ENCODE measurements around the gene TRAF2. TPM values are rescaled to one million over a fixed set of nuclear protein-coding genes. Genes with fewer than 3 reads are reported as not detected.

Gene TRAF2
- total RNA-seq, 4 donors from 2014 or later: 8.6 to 16.1 (median 10.5) TPM

- H3K27ac ChIP-seq: no peak overlapping the region
- no peaks in the 10 kb centered on the region for H3K9me3 ChIP-seq
- no peaks in the 10 kb centered on the region for H3K27me3 ChIP-seq
- no peaks in the 10 kb centered on the region for H3K36me3 ChIP-seq
- DNase-seq (ENCODE audit: low spot score in 2 of 2): no peak
- H3K4me3 ChIP-seq: no peak overlapping the region
- TF ChIP-seq POLR2AphosphoS5 (IDR thresholded peaks at IDR 0.05) (no peak), POLR2A (IDR thresholded peaks at IDR 0.05) (no peak), EP300 (IDR thresholded peaks at IDR 0.05) (no peak)
- TF ChIP-seq, protein P1, sequence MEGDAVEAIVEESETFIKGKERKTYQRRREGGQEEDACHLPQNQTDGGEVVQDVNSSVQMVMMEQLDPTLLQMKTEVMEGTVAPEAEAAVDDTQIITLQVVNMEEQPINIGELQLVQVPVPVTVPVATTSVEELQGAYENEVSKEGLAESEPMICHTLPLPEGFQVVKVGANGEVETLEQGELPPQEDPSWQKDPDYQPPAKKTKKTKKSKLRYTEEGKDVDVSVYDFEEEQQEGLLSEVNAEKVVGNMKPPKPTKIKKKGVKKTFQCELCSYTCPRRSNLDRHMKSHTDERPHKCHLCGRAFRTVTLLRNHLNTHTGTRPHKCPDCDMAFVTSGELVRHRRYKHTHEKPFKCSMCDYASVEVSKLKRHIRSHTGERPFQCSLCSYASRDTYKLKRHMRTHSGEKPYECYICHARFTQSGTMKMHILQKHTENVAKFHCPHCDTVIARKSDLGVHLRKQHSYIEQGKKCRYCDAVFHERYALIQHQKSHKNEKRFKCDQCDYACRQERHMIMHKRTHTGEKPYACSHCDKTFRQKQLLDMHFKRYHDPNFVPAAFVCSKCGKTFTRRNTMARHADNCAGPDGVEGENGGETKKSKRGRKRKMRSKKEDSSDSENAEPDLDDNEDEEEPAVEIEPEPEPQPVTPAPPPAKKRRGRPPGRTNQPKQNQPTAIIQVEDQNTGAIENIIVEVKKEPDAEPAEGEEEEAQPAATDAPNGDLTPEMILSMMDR (IDR thresholded peaks at IDR 0.05): no peak
- 93% methylated on average over 24 of the region's 28 CpGs for WGBS
- H3K4me1 ChIP-seq: peaks cover 27% of the 10 kb centered on the region
Observed at GRCh38 chr9:136958898-136959850, 72.9 kb downstream of the TRAF2 start.

DNA sequence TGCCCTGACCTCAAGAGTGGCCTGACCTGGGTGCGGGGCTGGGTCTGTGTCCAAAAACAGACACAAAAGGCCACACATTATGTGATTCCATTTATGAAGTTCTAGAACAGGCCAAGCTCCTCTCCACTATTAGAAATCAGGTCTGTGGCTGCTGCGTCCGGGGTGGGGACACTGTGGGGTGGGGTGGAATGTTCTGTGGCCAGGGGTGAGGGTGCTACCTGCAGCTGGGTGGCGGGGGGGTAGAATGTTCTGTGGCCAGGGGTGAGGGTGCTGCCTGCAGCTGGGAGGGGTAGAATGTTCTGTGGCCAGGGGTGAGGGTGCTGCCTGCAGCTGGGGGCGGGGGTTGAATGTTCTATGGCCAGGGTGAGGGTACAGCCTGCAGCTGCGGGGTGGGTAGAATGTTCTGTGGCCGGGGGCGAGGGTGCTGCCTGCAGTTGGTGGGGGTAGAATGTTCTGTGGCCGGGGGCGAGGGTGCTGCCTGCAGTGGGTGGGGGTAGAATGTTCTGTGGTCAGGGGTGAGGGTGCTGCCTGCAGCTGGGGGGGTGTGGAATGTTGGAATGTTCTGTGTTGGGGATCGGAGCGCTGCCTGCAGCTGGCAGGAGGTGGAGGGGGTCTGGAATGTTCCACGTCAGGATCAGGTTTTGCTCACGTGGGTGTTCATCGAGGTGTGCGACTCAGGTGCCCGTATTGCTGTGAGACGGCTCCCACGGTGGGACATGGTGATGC, 74.1 kb downstream of the TRAF2 start:
- peaks cover 35% of the 10 kb centered on the region for H3K4me1 ChIP-seq
- H3K9me3 ChIP-seq: no peaks in the 10 kb centered on the region
- H3K27ac ChIP-seq: no peak overlapping the region
- DNase-seq (ENCODE audit: low spot score in 2 of 2): no peak
- 79% methylated on average over 13 of the region's 19 CpGs for WGBS
- no peaks in the 10 kb centered on the region for H3K27me3 ChIP-seq
- TF ChIP-seq POLR2AphosphoS5 (IDR thresholded peaks at IDR 0.05) (no peak), POLR2A (IDR thresholded peaks at IDR 0.05) (no peak), EP300 (IDR thresholded peaks at IDR 0.05) (no peak)
- TF ChIP-seq, protein P1 (IDR thresholded peaks at IDR 0.05): no peak
- no peaks in the 10 kb centered on the region for H3K36me3 ChIP-seq
- H3K4me3 ChIP-seq: no peak overlapping the region

DNA sequence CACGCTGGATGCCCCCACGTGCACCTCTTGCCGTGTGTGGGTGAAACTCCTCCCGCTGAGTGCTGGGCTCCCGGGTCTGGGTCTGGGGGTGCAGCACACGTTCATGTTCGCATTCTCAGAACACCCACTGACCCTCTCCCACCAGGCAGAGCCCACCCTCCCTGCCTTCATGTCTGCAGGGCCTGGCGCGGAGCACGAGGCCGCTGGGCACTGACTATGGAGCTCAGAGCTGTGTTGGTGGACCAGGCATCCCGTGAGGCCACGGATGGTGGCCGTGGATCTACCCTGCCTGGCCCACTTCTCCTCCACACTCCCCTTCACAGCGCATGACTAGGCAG, 74.6 kb downstream of the TRAF2 start:
- H3K27me3 ChIP-seq: no peaks in the 10 kb centered on the region
- H3K36me3 ChIP-seq: no peaks in the 10 kb centered on the region
- no peak overlapping the region for H3K27ac ChIP-seq
- H3K9me3 ChIP-seq: no peaks in the 10 kb centered on the region
- TF ChIP-seq POLR2AphosphoS5 (IDR thresholded peaks at IDR 0.05): no peak
- peaks cover 38% of the 10 kb centered on the region for H3K4me1 ChIP-seq
- no peak overlapping the region for H3K4me3 ChIP-seq
- 70% methylated on average over 8 of the region's 15 CpGs for WGBS
- DNase-seq (ENCODE audit: low spot score in 2 of 2): no peak

DNA sequence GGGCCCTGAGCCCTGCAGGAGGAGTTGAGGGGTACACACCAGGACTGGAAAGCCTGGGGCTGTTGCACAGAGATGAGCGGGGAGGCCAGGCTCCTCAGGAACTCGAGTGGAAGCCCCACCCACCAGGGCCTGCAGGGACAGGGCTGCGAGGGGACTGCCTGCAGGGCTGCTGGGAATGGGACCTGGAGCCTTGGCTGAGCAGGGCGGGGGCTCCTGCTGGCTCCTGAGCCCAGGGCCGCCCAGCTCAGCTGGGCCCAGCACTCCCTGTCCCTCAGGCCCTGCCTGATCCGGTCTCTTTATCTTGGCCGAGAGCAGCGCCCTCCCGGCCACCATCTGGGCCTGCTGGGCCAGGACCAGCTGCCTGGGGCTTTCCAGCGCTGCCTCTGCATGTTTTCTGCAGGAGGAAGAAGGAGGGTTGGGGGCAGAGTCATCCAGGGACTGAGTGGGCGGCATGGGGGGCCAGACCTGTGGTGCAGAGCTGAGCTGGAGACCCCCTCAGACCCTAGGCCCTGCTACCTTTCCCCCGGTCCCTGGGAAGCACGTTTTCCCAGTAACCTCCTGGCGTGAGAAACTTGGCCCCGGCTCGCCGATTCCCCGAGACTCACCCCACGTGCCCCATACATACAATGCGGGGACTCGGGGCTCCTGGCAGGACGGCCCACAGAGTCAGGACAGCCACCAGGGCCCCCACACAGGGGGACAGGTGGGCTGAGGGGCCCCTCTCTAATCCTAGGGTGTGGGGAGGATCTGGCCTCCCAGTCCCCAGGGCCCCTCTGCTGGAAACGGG, 75.2 kb downstream of the TRAF2 start:
- H3K27me3 ChIP-seq: no peaks in the 10 kb centered on the region
- no peak overlapping the region for H3K27ac ChIP-seq
- TF ChIP-seq, protein P1 (IDR thresholded peaks at IDR 0.05): no peak
- TF ChIP-seq POLR2AphosphoS5 (IDR thresholded peaks at IDR 0.05) (no peak), POLR2A (IDR thresholded peaks at IDR 0.05) (no peak), EP300 (IDR thresholded peaks at IDR 0.05) (no peak)
- no peaks in the 10 kb centered on the region for H3K9me3 ChIP-seq
- DNase-seq (ENCODE audit: low spot score in 2 of 2): no peak
- no peak overlapping the region for H3K4me3 ChIP-seq
- WGBS: 42% methylated on average over 12 of the region's 23 CpGs
- H3K4me1 ChIP-seq: peaks cover 41% of the 10 kb centered on the region
- no peaks in the 10 kb centered on the region for H3K36me3 ChIP-seq

DNA sequence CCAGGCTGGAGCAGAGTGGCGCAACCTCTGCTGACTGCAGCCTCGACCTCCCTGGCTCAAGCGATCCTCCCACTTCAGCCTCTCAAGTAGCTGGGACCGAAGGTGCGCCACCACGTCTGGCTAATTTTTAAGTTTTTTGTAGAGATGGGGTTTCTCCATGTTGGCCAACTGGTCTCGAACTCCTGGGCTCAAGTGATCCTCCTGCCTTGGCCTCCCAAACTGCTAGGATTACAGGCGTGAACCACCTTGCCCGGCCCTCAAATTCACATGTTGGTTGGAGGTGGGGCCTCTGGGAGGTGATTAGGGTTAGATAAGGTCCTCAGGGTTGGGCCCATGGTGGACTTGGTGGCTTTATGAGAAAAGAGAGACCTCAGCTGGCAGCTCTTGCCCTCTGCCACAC, 75.8 kb downstream of the TRAF2 start:
- TF ChIP-seq, protein P1 (IDR thresholded peaks at IDR 0.05): no peak
- no peak for TF ChIP-seq POLR2AphosphoS5 (IDR thresholded peaks at IDR 0.05)
- TF ChIP-seq EP300 (IDR thresholded peaks at IDR 0.05): no peak
- no peak for TF ChIP-seq POLR2A (IDR thresholded peaks at IDR 0.05)
- Histone ChIP-seq H3K27me3 (no peaks in the 10 kb centered on the region), H3K4me1 (peaks cover 41% of the 10 kb centered on the region), H3K4me3 (no peak overlapping the region), H3K27ac (no peak overlapping the region), H3K9me3 (no peaks in the 10 kb centered on the region), H3K36me3 (no peaks in the 10 kb centered on the region)
- DNase-seq (ENCODE audit: low spot score in 2 of 2): no peak
- over 99% methylated on average over 9 of the region's 9 CpGs for WGBS
